ENCODE data around the gene PLAGL1.

DNA sequence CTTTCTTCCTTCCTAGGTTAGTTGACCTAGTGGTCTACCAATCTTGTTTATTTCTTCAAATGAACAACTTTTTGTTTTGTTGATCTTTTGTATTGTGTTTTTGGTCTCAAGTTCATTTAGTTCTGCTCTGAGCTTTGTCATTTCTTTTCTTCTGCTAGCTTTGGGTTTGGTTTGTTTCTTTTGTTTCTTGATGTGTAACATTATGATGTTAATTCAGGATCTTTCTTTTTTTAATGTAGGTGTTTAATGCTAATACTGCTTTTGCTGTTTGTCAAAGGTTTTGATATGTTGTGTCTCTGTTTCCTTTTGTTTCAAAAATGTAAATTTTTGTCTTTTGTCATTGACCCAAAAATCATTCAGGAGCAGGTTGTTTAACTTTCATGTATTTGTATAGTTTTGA, 78.1 kb downstream of the PLAGL1 start:
- no peak for TF ChIP-seq POLR2AphosphoS5 (IDR thresholded peaks at IDR 0.05)
- TF ChIP-seq, protein P1, sequence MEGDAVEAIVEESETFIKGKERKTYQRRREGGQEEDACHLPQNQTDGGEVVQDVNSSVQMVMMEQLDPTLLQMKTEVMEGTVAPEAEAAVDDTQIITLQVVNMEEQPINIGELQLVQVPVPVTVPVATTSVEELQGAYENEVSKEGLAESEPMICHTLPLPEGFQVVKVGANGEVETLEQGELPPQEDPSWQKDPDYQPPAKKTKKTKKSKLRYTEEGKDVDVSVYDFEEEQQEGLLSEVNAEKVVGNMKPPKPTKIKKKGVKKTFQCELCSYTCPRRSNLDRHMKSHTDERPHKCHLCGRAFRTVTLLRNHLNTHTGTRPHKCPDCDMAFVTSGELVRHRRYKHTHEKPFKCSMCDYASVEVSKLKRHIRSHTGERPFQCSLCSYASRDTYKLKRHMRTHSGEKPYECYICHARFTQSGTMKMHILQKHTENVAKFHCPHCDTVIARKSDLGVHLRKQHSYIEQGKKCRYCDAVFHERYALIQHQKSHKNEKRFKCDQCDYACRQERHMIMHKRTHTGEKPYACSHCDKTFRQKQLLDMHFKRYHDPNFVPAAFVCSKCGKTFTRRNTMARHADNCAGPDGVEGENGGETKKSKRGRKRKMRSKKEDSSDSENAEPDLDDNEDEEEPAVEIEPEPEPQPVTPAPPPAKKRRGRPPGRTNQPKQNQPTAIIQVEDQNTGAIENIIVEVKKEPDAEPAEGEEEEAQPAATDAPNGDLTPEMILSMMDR (IDR thresholded peaks at IDR 0.05): no peak
- no peak for TF ChIP-seq POLR2A (IDR thresholded peaks at IDR 0.05; ENCODE audit: low read depth)
- no peak for TF ChIP-seq EP300 (IDR thresholded peaks at IDR 0.05)

All from esophagus muscularis mucosa (tissue), 4 donors.